WTC11 (cell line): Measurements from ENCODE around the gene ACKR3. TPM values are rescaled to one million over a fixed set of nuclear protein-coding genes. Genes with fewer than 3 reads are reported as not detected.

Experiments
- ATAC-seq: fragments of 200-7000 bp; cut with Tn5 transposase; 2 replicates; pipeline ENCODE4 v1.10.0; 2021; ENCODE audit warnings: mild to moderate bottlenecking, moderate library complexity
- CTCF ChIA-PET: fragments of 300-600 bp; sonication (Branson Sonifier 250); formaldehyde crosslinking; loops from one replicate; lab custom pipeline; 2021; ENCODE audit warnings: antibody characterized with exemption; lab: Charles Lee
- POLR2A ChIA-PET: fragments of 350-600 bp; sonication (Branson Sonifier 250); formaldehyde crosslinking; loops from one replicate; lab custom pipeline; 2021; ENCODE audit warnings: antibody characterized with exemption; lab: Charles Lee
- DNase-seq: peaks from one replicate; pipeline ENCODE4 v3.0.0; 2021; ENCODE audit warnings: low spot score
- H3K27ac Mint-ChIP-seq: 2 replicates; pipeline ENCODE4 v1.8.0; 2021; ENCODE audit warnings: mixed read lengths
- H3K27me3 Mint-ChIP-seq: 2 replicates; pipeline ENCODE4 v1.8.0; 2021; ENCODE audit warnings: low read depth, mild to moderate bottlenecking, moderate library complexity, mixed read lengths
- H3K36me3 Mint-ChIP-seq: 2 replicates; pipeline ENCODE4 v1.8.0; 2021; ENCODE audit warnings: mixed read lengths
- H3K4me1 Mint-ChIP-seq: 2 replicates; pipeline ENCODE4 v1.8.0; 2022; ENCODE audit warnings: mixed read lengths
- H3K4me3 Mint-ChIP-seq: 2 replicates; pipeline ENCODE4 v1.8.0; 2021; ENCODE audit warnings: mild to moderate bottlenecking, moderate library complexity, mixed read lengths
- H3K9me3 Mint-ChIP-seq: 2 replicates; pipeline ENCODE4 v1.8.0; 2021; ENCODE audit warnings: mixed read lengths
- AR ChIP-seq: fragments of 250-450 bp; sonication (Bioruptor Pico); IDR thresholded peaks from 2 replicates; pipeline ENCODE4 v1.9.0; 2021; ENCODE audit warnings: mild to moderate bottlenecking
- CBFB ChIP-seq: sonication (generic); formaldehyde crosslinking; IDR thresholded peaks from 2 replicates; pipeline ENCODE4 v1.8.1; 2022; ENCODE audit warnings: mild to moderate bottlenecking, low read depth, missing genetic modification reagents
- CREM ChIP-seq: sonication (generic); formaldehyde crosslinking; IDR thresholded peaks from 2 replicates; pipeline ENCODE4 v1.8.1; 2022; ENCODE audit warnings: mild to moderate bottlenecking, missing genetic modification reagents, moderate library complexity
- FOXJ3 ChIP-seq: sonication (generic); formaldehyde crosslinking; IDR thresholded peaks from 2 replicates; pipeline ENCODE4 v1.9.0; 2021; ENCODE audit warnings: missing genetic modification reagents, mild to moderate bottlenecking, borderline replicate concordance
- GTF2I ChIP-seq: fragments of 250-450 bp; sonication (Bioruptor Pico); conservative IDR thresholded peaks from 2 replicates; pipeline ENCODE4 v1.4.0; 2021; ENCODE audit warnings: mild to moderate bottlenecking
- JUN ChIP-seq: sonication (generic); formaldehyde crosslinking; IDR thresholded peaks from 2 replicates; pipeline ENCODE4 v1.8.0; 2023; ENCODE audit warnings: mild to moderate bottlenecking, missing genetic modification reagents
- MYBL2 ChIP-seq: sonication (generic); formaldehyde crosslinking; IDR thresholded peaks from 2 replicates; pipeline ENCODE4 v1.8.1; 2023; ENCODE audit warnings: mild to moderate bottlenecking, moderate library complexity, missing genetic modification reagents
- OVOL2 ChIP-seq: fragments of 250-450 bp; sonication (Bioruptor Pico); IDR thresholded peaks from 2 replicates; pipeline ENCODE4 v1.9.0; 2021; ENCODE audit warnings: mild to moderate bottlenecking, borderline replicate concordance
- PRDM15 ChIP-seq: sonication (generic); formaldehyde crosslinking; IDR thresholded peaks from 2 replicates; pipeline ENCODE4 v1.8.0; 2022; ENCODE audit warnings: missing genetic modification reagents
- PRRX2 ChIP-seq: fragments of 250-450 bp; sonication (Bioruptor Pico); IDR thresholded peaks from 2 replicates; pipeline ENCODE4 v1.8.0; 2021; ENCODE audit warnings: mild to moderate bottlenecking
- RORB ChIP-seq: fragments of 250-450 bp; sonication (Bioruptor Pico); IDR thresholded peaks from 2 replicates; pipeline ENCODE4 v1.9.0; 2021; ENCODE audit warnings: mild to moderate bottlenecking
- SOX15 ChIP-seq: fragments of 250-450 bp; sonication (Bioruptor Pico); IDR thresholded peaks from 2 replicates; pipeline ENCODE4 v1.9.0; 2021; ENCODE audit warnings: mild to moderate bottlenecking
- STAT6 ChIP-seq: sonication (generic); formaldehyde crosslinking; conservative IDR thresholded peaks from 2 replicates; pipeline ENCODE4 v1.8.1; 2023; ENCODE audit warnings: mild to moderate bottlenecking, low read depth, missing genetic modification reagents, moderate library complexity
- TEAD1 ChIP-seq: sonication (generic); formaldehyde crosslinking; IDR thresholded peaks from 2 replicates; pipeline ENCODE4 v1.8.0; 2022; ENCODE audit warnings: mild to moderate bottlenecking, missing genetic modification reagents
- TEAD4 ChIP-seq: sonication (generic); formaldehyde crosslinking; IDR thresholded peaks from 2 replicates; pipeline ENCODE4 v1.8.0; 2022; ENCODE audit warnings: mild to moderate bottlenecking, missing genetic modification reagents
- ZNF263 ChIP-seq: sonication (generic); formaldehyde crosslinking; IDR thresholded peaks from 2 replicates; pipeline ENCODE4 v1.8.1; 2022; ENCODE audit warnings: low read depth, mild to moderate bottlenecking, moderate library complexity, missing genetic modification reagents
- ZNF416 ChIP-seq: fragments of 250-450 bp; sonication (Bioruptor Pico); IDR thresholded peaks from 2 replicates; pipeline ENCODE4 v1.9.0; 2021; ENCODE audit warnings: mild to moderate bottlenecking, inconsistent platforms
- total RNA-seq: library from RNA; stranded (reverse); gene quantifications from 3 replicates; pipeline ENCODE4 v1.2.3, GENCODE V29; 2021
- TF ChIP-seq, protein P1 (sequence below): sonication (generic); formaldehyde crosslinking; IDR thresholded peaks from 2 replicates; pipeline ENCODE4 v1.8.1; 2023; ENCODE audit warnings: mild to moderate bottlenecking, moderate library complexity, missing genetic modification reagents
- TF ChIP-seq, protein P2 (sequence below): sonication (generic); formaldehyde crosslinking; conservative IDR thresholded peaks from 2 replicates; pipeline ENCODE4 v1.8.1; 2022; ENCODE audit warnings: mild to moderate bottlenecking, missing genetic modification reagents
- TF ChIP-seq, protein P3 (sequence below): sonication (generic); formaldehyde crosslinking; IDR thresholded peaks from 2 replicates; pipeline ENCODE4 v1.8.0; 2022; ENCODE audit warnings: mild to moderate bottlenecking, missing genetic modification reagents

Gene ACKR3
- total RNA-seq, 1 experiment from 2014 or later, result 1.3 TPM

DNA sequence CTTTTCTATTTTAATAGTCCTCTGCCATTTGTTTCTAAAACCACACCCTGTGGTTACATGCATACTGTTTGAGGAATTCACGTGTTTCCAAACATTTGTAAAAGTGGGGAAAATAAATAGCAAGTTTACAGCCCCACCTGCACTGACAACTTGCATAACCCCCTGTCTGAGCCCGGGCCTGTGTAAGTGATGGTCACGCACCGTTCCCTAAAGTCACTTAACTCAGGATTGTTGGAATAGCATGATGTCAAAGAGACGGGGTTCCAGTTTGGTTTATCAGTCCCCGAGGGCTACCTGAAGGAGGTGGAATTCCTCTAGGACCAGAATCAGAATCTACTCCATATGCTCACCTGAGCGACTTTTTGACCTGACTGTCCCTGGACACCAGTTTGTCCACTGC is 30.5 kb downstream of the ACKR3 start:
- DNase-seq (no peak), ATAC-seq (no peak)
- CTCF ChIA-PET, result no interaction called here
- Mint-ChIP-seq H3K27ac (no peak overlapping the region), H3K36me3 (no peaks in the 10 kb centered on the region), H3K4me3 (no peak overlapping the region), H3K9me3 (no peaks in the 10 kb centered on the region), H3K4me1 (peaks cover 5% of the 10 kb centered on the region), H3K27me3 (peaks cover 4% of the 10 kb centered on the region; the same call in 1 of the 2 replicates)
- POLR2A ChIA-PET, result interaction anchor here (0.6 to 1.4 kb wide), 2 partner anchors 19 to 407 kb away, joined by 3 read pairs; no protein-coding TSS in a partner anchor
- no peak for TF ChIP-seq PRRX2

DNA sequence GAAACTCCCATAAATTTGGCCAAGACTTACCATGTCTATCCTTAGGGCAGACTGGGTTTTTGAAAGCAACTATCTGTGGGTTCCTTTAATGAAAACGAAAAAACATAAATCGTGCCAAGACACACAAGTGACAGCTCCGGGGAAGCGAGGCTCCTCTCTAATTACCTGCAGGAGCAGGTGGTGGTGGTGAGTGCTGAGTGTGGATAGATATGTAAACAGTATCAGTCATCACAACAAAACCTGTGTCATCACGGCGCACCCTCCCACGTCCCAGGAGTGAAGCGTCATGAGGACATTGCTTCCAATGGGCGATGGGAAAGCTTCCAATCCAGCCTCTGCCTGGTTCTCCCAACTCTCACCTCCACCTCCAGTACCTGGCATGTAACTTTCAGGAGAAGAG is 31.3 kb downstream of the ACKR3 start:
- ChIA-PET CTCF (no interaction called here), POLR2A (no interaction called here)
- H3K36me3 Mint-ChIP-seq, result no peaks in the 10 kb centered on the region
- H3K9me3 Mint-ChIP-seq, result no peaks in the 10 kb centered on the region
- DNase-seq (no peak), ATAC-seq (no peak)
- peaks cover 4% of the 10 kb centered on the region; the same call in 1 of the 2 replicates for H3K27me3 Mint-ChIP-seq
- no peak overlapping the region for H3K27ac Mint-ChIP-seq
- TF ChIP-seq PRDM15 (CRISPR knock-in tag) (no peak), MYBL2 (no peak), ZNF263 (no peak), AR (CRISPR knock-in tag) (no peak), STAT6 (CRISPR knock-in tag) (no peak), RORB (CRISPR knock-in tag) (no peak), CREM (CRISPR knock-in tag) (no peak), TEAD1 (CRISPR knock-in tag) (no peak), ZNF416 (CRISPR knock-in tag) (no peak), GTF2I (CRISPR knock-in tag) (no peak), JUN (no peak), SOX15 (CRISPR knock-in tag) (no peak), CBFB (no peak), OVOL2 (CRISPR knock-in tag) (no peak), PRRX2 (no peak), FOXJ3 (CRISPR knock-in tag) (no peak), TEAD4 (CRISPR knock-in tag) (no peak)
- TF ChIP-seq, protein P1, sequence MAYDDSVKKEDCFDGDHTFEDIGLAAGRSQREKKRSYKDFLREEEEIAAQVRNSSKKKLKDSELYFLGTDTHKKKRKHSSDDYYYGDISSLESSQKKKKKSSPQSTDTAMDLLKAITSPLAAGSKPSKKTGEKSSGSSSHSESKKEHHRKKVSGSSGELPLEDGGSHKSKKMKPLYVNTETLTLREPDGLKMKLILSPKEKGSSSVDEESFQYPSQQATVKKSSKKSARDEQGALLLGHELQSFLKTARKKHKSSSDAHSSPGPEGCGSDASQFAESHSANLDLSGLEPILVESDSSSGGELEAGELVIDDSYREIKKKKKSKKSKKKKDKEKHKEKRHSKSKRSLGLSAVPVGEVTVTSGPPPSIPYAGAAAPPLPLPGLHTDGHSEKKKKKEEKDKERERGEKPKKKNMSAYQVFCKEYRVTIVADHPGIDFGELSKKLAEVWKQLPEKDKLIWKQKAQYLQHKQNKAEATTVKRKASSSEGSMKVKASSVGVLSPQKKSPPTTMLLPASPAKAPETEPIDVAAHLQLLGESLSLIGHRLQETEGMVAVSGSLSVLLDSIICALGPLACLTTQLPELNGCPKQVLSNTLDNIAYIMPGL (CRISPR knock-in tag), result no peak
- TF ChIP-seq, protein P2, sequence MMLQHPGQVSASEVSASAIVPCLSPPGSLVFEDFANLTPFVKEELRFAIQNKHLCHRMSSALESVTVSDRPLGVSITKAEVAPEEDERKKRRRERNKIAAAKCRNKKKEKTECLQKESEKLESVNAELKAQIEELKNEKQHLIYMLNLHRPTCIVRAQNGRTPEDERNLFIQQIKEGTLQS (CRISPR knock-in tag), result no peak
- TF ChIP-seq, protein P3, sequence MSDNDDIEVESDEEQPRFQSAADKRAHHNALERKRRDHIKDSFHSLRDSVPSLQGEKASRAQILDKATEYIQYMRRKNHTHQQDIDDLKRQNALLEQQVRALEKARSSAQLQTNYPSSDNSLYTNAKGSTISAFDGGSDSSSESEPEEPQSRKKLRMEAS (CRISPR knock-in tag), result no peak
- no peak overlapping the region for H3K4me3 Mint-ChIP-seq
- peaks cover 7% of the 10 kb centered on the region for H3K4me1 Mint-ChIP-seq
